OCI-LY7 (cell line): Measurements from ENCODE around the gene RBCK1.

Source experiments
- CTCF ChIP-seq: fragments of 200-600 bp; sonication (generic); conservative IDR thresholded peaks from 2 replicates; pipeline ENCODE4 v1.5.1; 2014; ENCODE audit warnings: mild to moderate bottlenecking, antibody characterized with exemption, low read length, moderate library complexity, mixed read lengths
- EZH2phosphoT487 ChIP-seq: fragments of 200-600 bp; sonication (generic); IDR thresholded peaks from 2 replicates; pipeline ENCODE4 v1.6.1; 2018; ENCODE audit warnings: low read depth, borderline replicate concordance, mild to moderate bottlenecking, mixed run types, antibody characterized with exemption, low read length, moderate library complexity, mixed read lengths

GRCh38 chr20:426566-426965 lies 18.5 kb downstream of the RBCK1 start:
- TF ChIP-seq CTCF (no peak), EZH2phosphoT487 (no peak)
